ENCODE measurements around the gene BCAN.

Gene BCAN

GRCh38 chr1:156641761-156642264, at the start of gene BCAN:
BCAN (plus strand) TSS chr1:156642117; CDS start chr1:156646055, 3,938 bp downstream.
- Histone ChIP-seq H3K27me3 (ENCODE audit: control insufficient read depth in 2 of 2, insufficient read depth in 2 of 2, low read length in 2 of 2) (peaks cover 30 to 36% of the 10 kb centered on the region in 2 donors), H3K27ac (ENCODE audit: low read depth in 2 of 2, low read length in 2 of 2) (no peak within 1 kb of the TSS), H3K4me3 (ENCODE audit: low read length in 2 of 2) (peak within 1 kb of the TSS in 1 of 2 donors; percentile 20)

GRCh38 chr1:156592158-156592909, 49.6 kb upstream of the BCAN start:
- Histone ChIP-seq H3K4me3 (ENCODE audit: low read length in 2 of 2) (peak overlapping the region; percentile 66 to 81), H3K9ac (ENCODE audit: low read depth in 1 of 2, low read length in 2 of 2) (peak overlapping the region; percentile 79 to 86), H3K36me3 (ENCODE audit: control insufficient read depth in 2 of 2, insufficient read depth in 2 of 2, low read length in 2 of 2) (peaks cover 16 to 37% of the 10 kb centered on the region in 2 donors), H3K27ac (ENCODE audit: low read depth in 2 of 2, low read length in 2 of 2) (peak overlapping the region; percentile 81 to 88), H3K27me3 (ENCODE audit: control insufficient read depth in 2 of 2, insufficient read depth in 2 of 2, low read length in 2 of 2) (no peaks in the 10 kb centered on the region), H3K4me1 (ENCODE audit: control insufficient read depth in 2 of 2, insufficient read depth in 2 of 2, low read length in 2 of 2) (peaks cover 11 to 12% of the 10 kb centered on the region in 2 donors), H3K9me3 (ENCODE audit: control insufficient read depth in 2 of 2, low read length in 2 of 2) (no peaks in the 10 kb centered on the region)

More at GRCh38 chr1:156641761-156642264, at the start of gene BCAN:
- Histone ChIP-seq H3K9ac (ENCODE audit: low read depth in 1 of 2, low read length in 2 of 2) (no peak within 1 kb of the TSS), H3K9me3 (ENCODE audit: control insufficient read depth in 2 of 2, low read length in 2 of 2) (no peaks in the 10 kb centered on the region), H3K36me3 (ENCODE audit: control insufficient read depth in 2 of 2, insufficient read depth in 2 of 2, low read length in 2 of 2) (no peaks in the 10 kb centered on the region), H3K4me1 (ENCODE audit: control insufficient read depth in 2 of 2, insufficient read depth in 2 of 2, low read length in 2 of 2) (no peaks in the 10 kb centered on the region)

GRCh38 chr1:156592910-156593660, 48.8 kb upstream of the BCAN start:
- Histone ChIP-seq H3K4me1 (ENCODE audit: control insufficient read depth in 2 of 2, insufficient read depth in 2 of 2, low read length in 2 of 2) (peaks cover 11 to 12% of the 10 kb centered on the region in 2 donors), H3K27me3 (ENCODE audit: control insufficient read depth in 2 of 2, insufficient read depth in 2 of 2, low read length in 2 of 2) (no peaks in the 10 kb centered on the region), H3K4me3 (ENCODE audit: low read length in 2 of 2) (no peak overlapping the region), H3K27ac (ENCODE audit: low read depth in 2 of 2, low read length in 2 of 2) (no peak overlapping the region), H3K9me3 (ENCODE audit: control insufficient read depth in 2 of 2, low read length in 2 of 2) (no peaks in the 10 kb centered on the region), H3K36me3 (ENCODE audit: control insufficient read depth in 2 of 2, insufficient read depth in 2 of 2, low read length in 2 of 2) (peaks cover 23 to 44% of the 10 kb centered on the region in 2 donors), H3K9ac (ENCODE audit: low read depth in 1 of 2, low read length in 2 of 2) (peak overlapping the region in 1 of 2 donors; percentile 14)

- peaks cover 11 to 12% of the 10 kb centered on the region in 2 donors for H3K4me1 ChIP-seq (ENCODE audit: control insufficient read depth in 2 of 2, insufficient read depth in 2 of 2, low read length in 2 of 2)
- no peaks in the 10 kb centered on the region for H3K9me3 ChIP-seq (ENCODE audit: control insufficient read depth in 2 of 2, low read length in 2 of 2)
- H3K4me3 ChIP-seq (ENCODE audit: low read length in 2 of 2), result no peak overlapping the region
- peak overlapping the region in 1 of 2 donors; percentile 14 for H3K9ac ChIP-seq (ENCODE audit: low read depth in 1 of 2, low read length in 2 of 2)
- peaks cover 27 to 48% of the 10 kb centered on the region in 2 donors for H3K36me3 ChIP-seq (ENCODE audit: control insufficient read depth in 2 of 2, insufficient read depth in 2 of 2, low read length in 2 of 2)
- H3K27me3 ChIP-seq (ENCODE audit: control insufficient read depth in 2 of 2, insufficient read depth in 2 of 2, low read length in 2 of 2), result no peaks in the 10 kb centered on the region
- H3K27ac ChIP-seq (ENCODE audit: low read depth in 2 of 2, low read length in 2 of 2), result no peak overlapping the region
Measured at GRCh38 chr1:156593661-156593989, 48.3 kb upstream of the BCAN start.

- Histone ChIP-seq H3K27ac (ENCODE audit: low read depth in 2 of 2, low read length in 2 of 2) (no peak overlapping the region), H3K4me3 (ENCODE audit: low read length in 2 of 2) (no peak overlapping the region), H3K9me3 (ENCODE audit: control insufficient read depth in 2 of 2, low read length in 2 of 2) (no peaks in the 10 kb centered on the region), H3K4me1 (ENCODE audit: control insufficient read depth in 2 of 2, insufficient read depth in 2 of 2, low read length in 2 of 2) (peaks cover 11 to 12% of the 10 kb centered on the region in 2 donors), H3K9ac (ENCODE audit: low read depth in 1 of 2, low read length in 2 of 2) (no peak overlapping the region), H3K36me3 (ENCODE audit: control insufficient read depth in 2 of 2, insufficient read depth in 2 of 2, low read length in 2 of 2) (peaks cover 27 to 48% of the 10 kb centered on the region in 2 donors), H3K27me3 (ENCODE audit: control insufficient read depth in 2 of 2, insufficient read depth in 2 of 2, low read length in 2 of 2) (no peaks in the 10 kb centered on the region)
Measured at GRCh38 chr1:156594190-156594589, 47.7 kb upstream of the BCAN start.

- no peak overlapping the region for H3K9ac ChIP-seq (ENCODE audit: low read depth in 1 of 2, low read length in 2 of 2)
- no peaks in the 10 kb centered on the region for H3K9me3 ChIP-seq (ENCODE audit: control insufficient read depth in 2 of 2, low read length in 2 of 2)
- H3K27me3 ChIP-seq (ENCODE audit: control insufficient read depth in 2 of 2, insufficient read depth in 2 of 2, low read length in 2 of 2), result no peaks in the 10 kb centered on the region
- H3K4me1 ChIP-seq (ENCODE audit: control insufficient read depth in 2 of 2, insufficient read depth in 2 of 2, low read length in 2 of 2), result peaks cover 11 to 12% of the 10 kb centered on the region in 2 donors
- H3K4me3 ChIP-seq (ENCODE audit: low read length in 2 of 2), result no peak overlapping the region
- no peak overlapping the region for H3K27ac ChIP-seq (ENCODE audit: low read depth in 2 of 2, low read length in 2 of 2)
- peaks cover 27 to 48% of the 10 kb centered on the region in 2 donors for H3K36me3 ChIP-seq (ENCODE audit: control insufficient read depth in 2 of 2, insufficient read depth in 2 of 2, low read length in 2 of 2)
Measured at GRCh38 chr1:156595016-156595415, 46.9 kb upstream of the BCAN start.

GRCh38 chr1:156596426-156596825, 45.5 kb upstream of the BCAN start:
- Histone ChIP-seq H3K9me3 (ENCODE audit: control insufficient read depth in 2 of 2, low read length in 2 of 2) (no peaks in the 10 kb centered on the region), H3K36me3 (ENCODE audit: control insufficient read depth in 2 of 2, insufficient read depth in 2 of 2, low read length in 2 of 2) (peaks cover 27 to 48% of the 10 kb centered on the region in 2 donors), H3K4me3 (ENCODE audit: low read length in 2 of 2) (no peak overlapping the region)

GRCh38 chr1:156598125-156598524, 43.8 kb upstream of the BCAN start:
- no peaks in the 10 kb centered on the region for H3K9me3 ChIP-seq (ENCODE audit: control insufficient read depth in 2 of 2, low read length in 2 of 2)
- H3K36me3 ChIP-seq (ENCODE audit: control insufficient read depth in 2 of 2, insufficient read depth in 2 of 2, low read length in 2 of 2), result peaks cover 26 to 46% of the 10 kb centered on the region in 2 donors
- H3K4me3 ChIP-seq (ENCODE audit: low read length in 2 of 2), result no peak overlapping the region
- no peak overlapping the region for H3K9ac ChIP-seq (ENCODE audit: low read depth in 1 of 2, low read length in 2 of 2)
- peaks cover 8% of the 10 kb centered on the region in 2 donors for H3K4me1 ChIP-seq (ENCODE audit: control insufficient read depth in 2 of 2, insufficient read depth in 2 of 2, low read length in 2 of 2)
- no peaks in the 10 kb centered on the region for H3K27me3 ChIP-seq (ENCODE audit: control insufficient read depth in 2 of 2, insufficient read depth in 2 of 2, low read length in 2 of 2)
- no peak overlapping the region for H3K27ac ChIP-seq (ENCODE audit: low read depth in 2 of 2, low read length in 2 of 2)

More at GRCh38 chr1:156596426-156596825, 45.5 kb upstream of the BCAN start:
- H3K27ac ChIP-seq (ENCODE audit: low read depth in 2 of 2, low read length in 2 of 2), result no peak overlapping the region
- H3K4me1 ChIP-seq (ENCODE audit: control insufficient read depth in 2 of 2, insufficient read depth in 2 of 2, low read length in 2 of 2), result peaks cover 9 to 11% of the 10 kb centered on the region in 2 donors
- no peaks in the 10 kb centered on the region for H3K27me3 ChIP-seq (ENCODE audit: control insufficient read depth in 2 of 2, insufficient read depth in 2 of 2, low read length in 2 of 2)
- no peak overlapping the region for H3K9ac ChIP-seq (ENCODE audit: low read depth in 1 of 2, low read length in 2 of 2)

GRCh38 chr1:156598731-156599432, 43.0 kb upstream of the BCAN start:
- H3K27me3 ChIP-seq (ENCODE audit: control insufficient read depth in 2 of 2, insufficient read depth in 2 of 2, low read length in 2 of 2), result no peaks in the 10 kb centered on the region
- no peak overlapping the region for H3K9ac ChIP-seq (ENCODE audit: low read depth in 1 of 2, low read length in 2 of 2)
- H3K9me3 ChIP-seq (ENCODE audit: control insufficient read depth in 2 of 2, low read length in 2 of 2), result no peaks in the 10 kb centered on the region
- no peak overlapping the region for H3K4me3 ChIP-seq (ENCODE audit: low read length in 2 of 2)
- H3K27ac ChIP-seq (ENCODE audit: low read depth in 2 of 2, low read length in 2 of 2), result no peak overlapping the region
- H3K4me1 ChIP-seq (ENCODE audit: control insufficient read depth in 2 of 2, insufficient read depth in 2 of 2, low read length in 2 of 2), result peaks cover 8% of the 10 kb centered on the region in 2 donors
- H3K36me3 ChIP-seq (ENCODE audit: control insufficient read depth in 2 of 2, insufficient read depth in 2 of 2, low read length in 2 of 2), result peaks cover 21 to 44% of the 10 kb centered on the region in 2 donors
